Suppressor macrophage (primary cell): ENCODE measurements around the gene PSPH.
"Not testable (repeated sequence)": the region's sequence is repeated elsewhere in the genome, so short reads cannot be mapped to it uniquely, and the experiment has no call there.

Experiments used
- DNase-seq, 4 experiments: peaks; one replicate each; pipeline ENCODE4 v3.0.0-alpha.2; 2020 to 2022
- total RNA-seq, 17 experiments: gene quantifications; one replicate each; lab custom pipeline; 2026; ENCODE audit warnings: mixed read lengths in 6 of 17, inconsistent platforms in 3 of 17; lab: John Stamatoyannopoulos, UW

PSPH gene
- 7.0 to 26.3 (median 18.5) reads per million in 17 experiments for total RNA-seq

DNA sequence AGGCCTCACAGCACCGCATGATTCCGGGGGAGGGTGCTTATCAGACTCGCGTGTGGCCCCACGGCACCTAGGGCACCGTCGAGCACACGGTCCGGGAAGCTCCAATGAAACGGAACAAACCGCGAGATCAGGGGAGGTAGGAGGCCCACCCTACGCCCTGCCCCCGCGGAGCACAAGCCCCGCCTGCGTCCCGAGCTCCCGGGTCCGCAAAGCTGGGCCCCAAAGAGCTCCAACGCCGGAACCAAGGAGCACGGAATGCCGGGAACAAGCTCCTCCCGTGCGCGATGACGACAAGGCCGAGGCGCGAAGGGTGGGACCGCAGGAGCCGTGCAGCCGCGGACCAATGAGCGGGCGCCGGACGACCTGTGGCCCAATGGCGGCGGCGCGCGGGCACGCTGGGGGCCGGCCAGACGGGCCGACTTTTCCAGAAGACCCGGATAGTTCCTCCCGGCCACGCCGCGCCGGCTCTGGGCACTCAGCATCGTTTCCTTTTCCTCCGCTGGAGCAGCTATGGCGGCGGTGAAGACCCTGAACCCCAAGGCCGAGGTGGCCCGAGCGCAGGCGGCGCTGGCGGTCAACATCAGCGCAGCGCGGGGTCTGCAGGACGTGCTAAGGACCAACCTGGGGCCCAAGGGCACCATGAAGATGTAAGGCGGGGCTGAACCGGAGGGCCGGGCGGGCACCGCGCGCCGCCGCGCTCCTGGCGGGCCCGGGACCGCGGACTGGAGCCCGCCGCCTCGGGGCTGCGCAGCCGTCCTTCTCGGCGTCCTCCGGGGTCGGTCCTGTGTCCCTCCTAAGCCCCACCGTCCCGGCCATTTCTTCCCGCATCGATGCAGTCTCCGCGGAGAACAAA lies at the start of gene PSPH, which contains the start of gene CCT6A:
PSPH (minus strand) TSS at position 106 of the 853 bp plus-strand sequence. CDS start 30,232 bp downstream, outside the sequence.
CCT6A (plus strand) TSS at position 427 of the 853 bp plus-strand sequence; CDS start at position 511, 84 bp downstream.
- DNase-seq = peak; percentile 98 to 99 (median 99)

DNA sequence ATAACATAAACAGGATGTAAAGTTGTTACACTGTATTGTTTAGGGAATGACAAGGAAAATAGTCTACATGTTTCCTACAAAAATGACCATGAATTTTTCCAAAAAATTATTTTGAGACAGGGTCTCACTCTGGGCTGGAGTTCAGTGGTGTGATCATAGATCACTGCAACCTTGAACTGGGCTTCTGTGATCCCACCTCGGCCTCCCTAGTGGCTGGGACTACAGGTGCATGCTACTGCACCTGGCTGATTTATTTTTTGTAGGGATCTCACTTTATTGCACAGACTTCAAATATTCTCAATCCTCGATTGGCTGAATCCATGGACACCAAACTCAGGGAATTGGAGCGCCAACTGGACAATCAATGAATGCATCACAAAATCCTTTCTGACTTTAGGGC lies 48.4 kb upstream of the PSPH start:
- DNase-seq = no peak

DNA sequence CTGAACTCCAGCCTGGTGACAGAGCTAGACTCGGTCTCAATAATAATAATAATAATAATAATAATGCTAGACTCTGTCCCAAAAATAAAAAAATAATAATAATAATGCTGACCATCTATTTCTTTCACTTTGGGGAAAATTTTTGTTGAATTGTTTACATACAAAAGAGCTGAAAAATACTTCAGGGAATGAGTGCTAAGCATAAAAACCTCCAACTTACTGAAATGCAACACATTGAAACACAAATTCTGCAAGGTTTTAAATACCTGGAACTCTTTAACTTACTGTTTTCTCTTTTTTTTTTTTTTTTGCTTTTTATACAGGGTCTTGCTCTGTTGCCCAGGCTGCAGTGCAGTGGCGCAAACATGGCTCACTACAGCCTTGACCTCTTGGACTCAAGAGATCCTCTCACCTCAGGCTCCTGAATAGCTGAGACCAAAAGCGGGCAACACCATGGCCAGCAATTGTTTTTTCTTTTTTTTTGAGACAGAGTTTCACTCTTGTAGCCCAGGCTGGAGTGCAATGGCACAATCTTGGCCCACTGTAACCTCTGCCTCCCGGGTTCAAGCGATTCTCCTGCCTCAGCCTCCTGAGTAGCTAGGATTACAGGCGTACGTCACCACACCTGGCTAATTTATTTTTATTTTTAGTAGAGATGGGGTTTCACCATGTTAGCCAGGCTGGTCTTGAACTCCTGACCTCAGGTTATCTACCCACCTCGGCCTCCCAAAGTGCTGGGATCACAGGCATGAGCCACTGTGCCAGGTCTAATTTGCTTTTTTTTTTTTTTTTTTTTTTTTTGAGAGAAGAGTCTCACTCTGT lies 47.2 kb upstream of the PSPH start:
- DNase-seq = not testable (repeated sequence)

DNA sequence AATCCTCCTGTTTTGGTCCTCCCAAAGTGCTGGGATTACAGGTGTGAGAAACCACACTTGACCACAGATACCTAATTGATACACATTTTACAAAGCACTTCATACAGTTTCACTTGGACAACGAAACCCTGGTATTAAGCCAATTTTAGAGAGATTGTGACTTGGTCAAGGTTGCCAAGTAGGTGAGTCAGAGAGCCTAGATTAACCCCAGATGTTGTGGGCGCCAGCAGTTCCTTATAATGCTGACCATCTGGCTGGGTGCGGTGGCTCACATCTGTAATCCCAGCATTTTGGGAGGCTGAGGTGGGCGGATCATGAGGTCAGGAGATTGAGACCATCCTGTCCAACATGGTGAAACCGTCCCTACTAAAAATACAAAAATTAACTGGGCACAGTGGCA lies 46.5 kb upstream of the PSPH start:
- peak; percentile 43 to 70 (median 54) for DNase-seq

DNA sequence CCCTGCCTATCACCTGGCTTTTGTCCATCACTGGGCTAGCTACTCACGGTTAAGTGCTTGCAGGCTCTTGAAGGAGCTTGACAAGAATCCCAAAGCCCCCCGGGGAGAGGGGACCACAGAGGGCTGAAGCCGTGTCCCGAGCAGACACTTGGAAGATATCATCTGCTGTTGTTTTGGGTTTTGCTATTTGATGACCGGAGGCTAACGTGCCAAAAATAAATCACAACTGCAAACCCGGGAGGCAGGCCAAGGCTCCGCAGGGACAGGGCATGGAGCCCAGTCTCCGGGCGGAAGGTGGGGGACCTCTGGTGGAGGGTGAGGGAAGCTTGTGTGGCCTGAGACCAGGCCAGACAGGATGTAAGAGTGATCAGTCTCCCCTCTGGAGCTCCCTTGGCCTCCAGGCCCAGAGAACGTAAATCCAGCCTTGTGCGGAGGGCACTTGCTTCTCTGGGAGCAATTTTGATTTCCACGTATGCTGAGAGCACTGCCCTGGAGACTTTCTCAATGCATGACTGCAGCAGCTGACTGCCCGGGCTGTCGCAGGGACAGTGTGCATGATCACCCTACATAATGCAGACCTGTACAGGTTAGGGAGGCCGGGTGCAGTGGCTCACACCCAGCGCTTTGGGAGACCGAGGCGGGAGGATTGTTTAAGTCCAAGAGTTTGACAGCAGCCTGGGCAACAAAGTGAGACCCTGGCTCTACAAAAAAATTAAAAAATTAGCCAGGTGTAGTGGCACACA lies 41.7 kb upstream of the PSPH start, which contains the start of gene PHKG1:
PHKG1 (minus strand) TSS at position 164 of the 743 bp plus-strand sequence. CDS start 4,011 bp downstream, outside the sequence.
- DNase-seq = peak in 1 of 4 experiments; percentile 30

DNA sequence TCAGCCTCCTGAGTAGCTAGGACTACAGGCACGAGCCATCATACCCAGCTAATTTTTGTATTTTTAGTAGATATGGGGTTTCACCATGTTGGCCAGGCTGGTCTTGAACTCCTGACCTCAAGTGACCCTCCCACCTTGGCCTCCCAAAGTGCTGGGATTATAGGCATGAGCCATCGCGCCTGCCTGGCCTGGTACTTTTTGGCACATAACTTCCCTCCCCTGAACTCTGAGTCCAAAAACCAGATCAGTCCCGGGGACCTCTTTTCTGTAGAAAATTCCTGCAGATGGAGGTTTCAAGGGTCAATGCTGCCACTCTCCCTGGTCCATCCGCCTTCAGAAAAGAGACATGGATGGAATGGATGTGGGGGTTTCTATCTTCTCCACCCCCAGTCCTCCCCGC lies 41.1 kb upstream of the PSPH start:
- DNase-seq = not testable (repeated sequence)

DNA sequence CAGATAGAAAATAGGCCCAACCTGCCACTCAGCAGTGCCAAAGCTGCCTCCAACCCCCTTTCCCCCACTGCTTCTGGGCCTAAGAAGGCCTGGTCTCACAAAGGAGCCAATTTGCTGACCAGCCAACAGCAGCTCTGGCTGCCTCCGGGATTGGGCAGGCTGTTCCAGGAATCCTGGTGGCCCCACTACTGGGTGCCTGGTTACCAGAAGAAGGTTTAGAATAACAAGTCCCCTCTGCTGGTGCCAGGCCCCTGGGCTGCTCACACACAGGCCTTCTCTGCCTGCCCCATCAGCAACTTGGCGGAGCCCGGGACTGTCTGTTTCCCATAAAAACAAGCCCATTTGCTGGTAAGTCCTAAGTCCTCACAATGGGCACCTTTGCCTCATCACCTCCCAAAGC lies 40.3 kb upstream of the PSPH start:
- DNase-seq = no peak

DNA sequence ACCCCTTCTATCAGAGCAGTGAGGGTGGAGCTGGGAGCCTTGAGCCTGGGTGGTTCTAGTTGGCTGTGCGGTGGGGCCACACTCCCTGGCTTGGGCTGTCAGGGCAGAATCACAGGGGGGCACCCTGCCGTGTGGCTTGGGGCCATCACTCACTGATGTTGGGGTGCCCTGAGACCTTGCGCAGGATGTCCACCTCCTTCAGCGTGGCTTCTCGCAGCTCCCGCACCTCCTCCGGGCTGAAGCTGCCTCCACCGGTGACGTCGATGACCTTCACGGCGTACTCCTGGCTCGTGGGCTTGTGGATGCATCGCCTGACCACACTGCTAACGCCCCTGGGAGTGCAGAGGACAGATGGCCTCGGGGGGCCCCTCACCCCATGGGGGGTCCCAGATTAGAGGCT lies 36.2 kb upstream of the PSPH start:
- DNase-seq = no peak

DNA sequence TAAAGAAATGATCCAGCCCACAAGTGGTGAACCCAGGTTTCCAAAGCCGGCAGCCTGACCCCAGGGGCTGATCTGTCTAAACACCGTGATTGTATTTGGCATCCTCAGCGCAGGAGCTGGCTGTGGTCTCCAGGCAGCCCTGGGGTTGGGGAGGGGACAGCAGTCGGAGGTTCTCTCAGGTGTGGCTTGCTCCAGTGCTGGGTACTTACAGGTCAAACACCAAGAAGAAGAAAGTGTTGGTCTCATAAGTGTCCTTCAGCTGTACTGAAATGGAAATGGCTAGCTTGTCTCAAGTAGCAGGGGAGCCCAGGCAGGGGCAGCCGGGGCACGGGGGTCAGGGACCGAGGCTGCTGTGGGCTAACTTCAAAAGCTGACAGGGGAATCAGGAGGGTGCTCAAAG lies 35.5 kb upstream of the PSPH start:
- no peak for DNase-seq

DNA sequence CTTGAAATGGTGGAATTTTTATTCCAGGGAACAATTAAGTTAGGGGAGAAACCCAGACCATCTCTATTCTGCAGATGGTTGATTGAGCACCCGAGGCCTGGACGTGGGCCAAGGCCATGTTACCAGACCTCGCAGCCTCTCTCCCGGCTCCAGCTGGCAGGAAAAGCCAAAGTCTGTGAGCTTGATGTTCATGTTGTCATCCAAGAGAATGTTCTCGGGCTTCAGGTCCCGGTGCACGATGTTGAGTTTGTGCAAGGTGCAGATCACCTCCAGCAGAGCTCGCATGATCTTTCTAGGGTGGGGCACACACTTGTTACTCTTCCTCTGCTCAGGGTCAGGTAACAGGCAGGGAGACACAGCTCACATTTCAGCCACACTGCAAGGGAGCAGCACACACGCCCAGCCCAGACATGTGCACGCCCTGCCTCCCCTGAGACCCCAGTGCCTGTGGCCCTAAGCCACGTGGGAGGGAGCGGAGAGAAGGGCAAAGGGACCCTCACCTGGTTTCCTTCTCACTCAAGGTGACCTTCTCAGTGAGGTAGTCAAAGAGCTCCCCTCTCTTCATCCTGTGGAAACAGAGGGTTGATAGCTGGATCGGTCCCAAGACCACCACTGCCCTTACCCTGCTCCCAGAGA lies 32.0 kb upstream of the PSPH start:
- no peak for DNase-seq

DNA sequence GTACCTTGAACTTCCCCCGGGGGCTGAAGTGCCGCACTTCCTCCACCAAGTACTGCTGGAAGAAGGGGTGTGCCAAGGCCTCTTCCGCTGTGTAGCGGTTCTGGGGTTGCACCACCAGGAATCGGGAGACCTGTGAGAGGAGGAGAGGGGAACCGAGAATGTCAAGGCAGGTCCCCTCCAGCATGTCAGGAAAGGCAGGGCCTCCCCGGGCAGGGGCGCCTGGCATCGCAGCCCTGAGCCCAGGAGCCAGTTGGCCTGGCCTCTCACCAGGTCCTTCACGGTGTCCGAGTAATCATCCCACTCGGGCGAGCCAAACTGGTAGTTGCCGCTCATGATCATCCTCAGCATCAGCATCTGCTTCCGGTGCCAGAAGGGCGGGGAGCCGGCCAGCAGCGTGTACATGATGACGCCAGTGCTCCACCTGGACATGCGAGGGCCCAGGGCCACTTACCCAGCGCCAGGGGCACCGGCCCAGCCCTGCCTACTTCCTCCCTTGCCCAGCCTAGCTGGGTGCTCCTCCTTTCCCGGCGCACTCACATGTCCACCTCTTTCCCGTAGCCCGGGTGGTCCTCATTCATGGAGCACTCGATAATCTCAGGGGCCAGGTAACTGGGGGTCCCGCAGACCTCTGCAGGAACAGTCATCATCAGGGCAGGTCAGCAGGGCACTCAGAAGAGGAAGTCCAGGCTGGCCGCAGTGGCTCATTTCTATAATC lies 30.5 kb upstream of the PSPH start:
- DNase-seq = no peak

DNA sequence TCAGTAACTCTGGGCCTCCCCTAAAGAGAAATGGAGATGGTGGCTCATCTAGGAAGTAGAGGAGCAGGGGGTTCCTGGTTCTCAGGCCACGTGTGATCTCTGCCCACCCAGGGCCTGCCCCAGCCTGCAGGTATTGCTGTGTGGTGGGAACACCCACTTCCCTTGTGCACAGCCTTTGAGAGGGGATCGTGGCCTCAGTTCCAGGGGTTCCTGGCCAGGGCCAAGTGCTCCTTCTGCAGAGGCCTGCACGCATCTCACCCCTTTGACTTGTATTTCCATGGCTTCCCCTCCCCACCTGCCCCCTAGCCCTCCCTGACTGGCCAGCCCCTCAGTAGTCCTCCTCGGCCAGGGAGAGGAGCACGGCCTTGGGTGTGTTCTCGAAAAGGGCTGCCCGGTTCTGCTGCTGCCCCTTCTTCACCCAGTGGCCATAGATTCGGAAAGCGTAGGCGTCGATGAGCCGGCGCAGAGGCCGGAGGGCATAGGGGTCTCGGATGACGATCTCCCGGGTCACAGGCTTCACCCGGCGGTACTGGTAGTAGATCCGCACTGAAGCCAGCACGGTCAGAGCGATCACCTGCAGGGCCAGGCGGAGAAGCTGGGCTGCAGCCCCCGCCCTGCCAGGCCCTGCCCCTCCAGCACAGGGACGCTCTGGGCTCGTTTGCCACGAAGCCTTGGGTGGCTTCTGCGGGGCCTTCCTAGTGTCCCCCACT lies 29.6 kb upstream of the PSPH start:
- DNase-seq = not testable (repeated sequence)

DNA sequence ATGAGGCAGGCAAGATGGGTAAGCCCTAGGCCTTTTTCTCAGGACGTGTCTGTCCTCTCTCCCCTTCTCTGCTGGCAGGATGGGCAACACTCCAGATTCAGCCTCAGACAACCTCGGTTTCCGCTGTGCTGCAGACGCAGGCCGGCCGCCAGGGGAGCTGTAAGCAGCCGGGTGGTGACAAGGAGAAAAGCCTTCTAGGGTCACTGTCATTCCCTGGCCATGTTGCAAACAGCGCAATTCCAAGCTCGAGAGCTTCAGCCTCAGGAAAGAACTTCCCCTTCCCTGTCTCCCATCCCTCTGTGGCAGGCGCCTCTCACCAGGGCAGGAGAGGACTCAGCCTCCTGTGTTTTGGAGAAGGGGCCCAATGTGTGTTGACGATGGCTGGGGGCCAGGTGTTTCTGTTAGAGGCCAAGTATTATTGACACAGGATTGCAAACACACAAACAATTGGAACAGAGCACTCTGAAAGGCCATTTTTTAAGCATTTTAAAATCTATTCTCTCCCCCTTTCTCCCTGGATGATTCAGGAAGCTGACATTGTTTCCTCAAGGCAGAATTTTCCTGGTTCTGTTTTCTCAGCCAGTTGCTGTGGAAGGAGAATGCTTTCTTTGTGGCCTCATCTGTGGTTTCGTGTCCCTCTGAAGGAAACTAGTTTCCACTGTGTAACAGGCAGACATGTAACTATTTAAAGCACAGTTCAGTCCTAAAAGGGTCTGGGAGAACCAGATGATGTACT lies 28.4 kb upstream of the PSPH start:
- no peak for DNase-seq

DNA sequence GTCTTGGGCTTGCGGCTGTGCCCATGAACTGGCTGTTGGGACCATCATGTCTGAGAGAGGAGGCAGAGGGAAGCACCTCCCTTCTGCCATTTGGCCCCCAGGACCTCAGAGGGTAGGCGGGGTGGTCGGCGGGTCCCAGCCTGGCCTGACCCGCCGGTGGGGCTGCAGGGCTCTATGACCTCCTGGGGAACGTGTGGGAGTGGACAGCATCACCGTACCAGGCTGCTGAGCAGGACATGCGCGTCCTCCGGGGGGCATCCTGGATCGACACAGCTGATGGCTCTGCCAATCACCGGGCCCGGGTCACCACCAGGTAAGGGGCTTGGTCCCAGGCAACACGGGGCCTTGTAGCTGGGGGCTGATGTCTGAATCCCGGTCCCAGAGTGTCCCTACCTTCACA lies 27.0 kb upstream of the PSPH start:
- no peak for DNase-seq

DNA sequence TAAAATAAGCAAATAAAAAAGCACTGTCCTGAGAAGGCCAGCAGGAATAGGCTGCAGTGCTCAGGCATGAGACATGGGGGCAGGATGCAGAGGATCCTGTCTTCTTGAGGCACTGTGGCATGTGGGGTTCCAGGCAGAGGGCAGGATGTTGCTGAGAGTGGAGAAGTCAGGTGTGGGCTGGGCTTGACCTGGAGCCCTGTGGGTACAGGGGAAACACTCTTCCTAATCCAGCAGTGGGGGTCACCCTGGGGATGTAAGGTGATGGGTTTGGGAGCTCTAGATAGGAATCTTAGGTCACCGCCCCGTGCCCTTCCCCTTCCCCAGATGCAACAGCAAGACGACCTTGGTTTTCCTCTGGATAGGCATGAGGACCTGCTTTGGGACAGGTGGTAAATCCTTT lies 26.4 kb upstream of the PSPH start:
- no peak for DNase-seq

DNA sequence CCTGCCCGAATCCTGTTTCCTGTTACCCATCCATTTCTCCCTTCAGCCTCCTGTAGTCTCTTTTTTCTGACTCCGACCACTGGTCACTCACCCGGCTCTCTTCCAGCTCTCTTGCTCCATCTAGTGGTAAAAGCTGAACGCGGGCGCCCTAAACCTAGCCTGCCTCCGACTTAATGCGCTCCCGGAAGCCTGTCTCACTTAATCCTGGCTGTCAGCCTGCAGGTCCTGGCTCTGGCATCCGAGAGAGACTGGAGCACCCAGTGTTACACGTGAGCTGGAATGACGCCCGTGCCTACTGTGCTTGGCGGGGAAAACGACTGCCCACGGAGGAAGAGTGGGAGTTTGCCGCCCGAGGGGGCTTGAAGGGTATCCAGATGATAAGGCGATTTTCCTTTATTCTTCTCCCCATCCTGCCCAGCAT lies 23.1 kb upstream of the PSPH start:
- peak; percentile 83 to 92 (median 88) for DNase-seq

DNA sequence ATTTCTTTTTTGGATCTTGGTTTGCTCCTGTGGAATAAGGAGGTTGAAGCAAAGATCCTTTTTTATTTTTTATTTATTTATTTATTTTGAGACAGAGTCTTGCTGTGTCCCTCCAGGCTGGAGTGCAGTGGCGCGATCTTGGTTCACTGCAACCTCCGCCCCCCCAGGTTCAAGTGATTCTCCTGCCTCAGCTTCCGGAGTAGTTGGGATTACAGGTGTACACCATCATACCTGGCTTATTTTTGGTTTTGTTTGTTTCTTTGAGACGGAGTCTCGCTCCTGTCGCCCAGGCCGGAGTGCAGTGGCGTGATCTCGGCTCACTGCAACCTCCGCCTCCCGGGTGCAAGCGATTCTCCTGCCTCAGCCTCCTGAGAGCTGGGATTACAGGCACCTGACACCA lies 15.1 kb upstream of the PSPH start:
- not testable (repeated sequence) for DNase-seq

DNA sequence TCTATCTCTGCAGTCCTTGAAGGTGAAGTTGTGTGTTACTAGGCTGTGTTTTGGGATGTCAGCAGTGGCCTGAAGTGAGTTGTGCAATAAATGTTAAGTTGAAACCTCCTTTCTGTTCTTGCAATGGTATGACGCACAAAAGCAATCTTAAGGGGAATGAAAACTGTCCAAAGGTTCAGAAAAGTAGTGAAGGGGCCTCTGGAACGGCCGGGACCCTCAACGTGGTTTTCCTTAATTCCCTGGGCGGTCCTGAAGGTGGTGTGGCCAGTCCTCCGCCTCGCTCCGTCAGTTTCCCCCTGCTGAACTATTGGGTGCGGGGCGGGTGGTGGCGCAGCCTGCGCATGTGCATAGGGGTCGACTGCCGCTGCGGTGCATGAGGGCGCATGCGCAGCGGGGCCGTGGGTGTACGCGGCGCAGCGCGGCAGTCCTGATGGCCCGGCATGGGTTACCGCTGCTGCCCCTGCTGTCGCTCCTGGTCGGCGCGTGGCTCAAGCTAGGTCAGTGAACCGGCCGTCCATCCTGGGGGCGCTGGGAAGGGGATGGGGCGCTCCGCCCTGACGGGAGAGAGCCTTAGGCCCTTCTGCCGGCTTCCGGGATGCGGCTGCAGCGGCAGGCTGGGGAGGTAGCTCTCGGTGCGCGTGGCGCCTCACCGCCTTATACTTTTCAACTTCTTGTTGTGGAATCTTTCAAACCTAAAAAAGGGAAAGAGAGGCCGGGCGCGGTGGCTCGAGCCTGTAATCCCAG lies 12.8 kb upstream of the PSPH start, which contains the start of gene SUMF2:
SUMF2 (plus strand) TSS at position 405 of the 744 bp plus-strand sequence; CDS start at position 431, 26 bp downstream.
- peak; percentile 96 to 98 (median 97) for DNase-seq

DNA sequence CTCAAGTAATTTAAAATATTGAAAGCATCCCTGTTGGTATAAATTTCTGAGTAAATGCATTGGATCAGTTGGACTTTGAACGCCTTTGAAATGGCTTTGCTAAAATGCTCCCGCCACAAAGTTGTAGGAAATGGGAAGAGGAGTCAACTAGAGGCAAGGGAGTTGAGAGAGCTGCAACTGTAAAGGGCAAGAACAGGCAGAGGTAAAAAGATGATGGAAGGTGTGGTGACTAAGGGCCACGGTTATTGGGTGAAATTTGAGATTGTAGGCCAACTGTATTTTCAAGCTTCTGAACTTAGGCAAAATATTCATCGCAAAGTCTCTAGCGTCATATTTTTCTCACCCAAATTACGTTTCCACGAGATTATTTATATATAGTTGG lies 12.2 kb upstream of the PSPH start:
- DNase-seq = no peak
